BJ (cell line): ENCODE measurements around the gene NINJ2. TPM values are rescaled to one million over a fixed set of nuclear protein-coding genes. Genes with fewer than 3 reads are reported as not detected.

Experiments
- CTCF ChIA-PET: fragments of 350-600 bp; formaldehyde crosslinking; extraction: SDS; loops from one replicate; lab custom pipeline; 2021; ENCODE audit warnings: antibody characterized with exemption, inconsistent platforms; lab: Yijun Ruan, JAX
- POLR2A ChIA-PET: fragments of 300-600 bp; sonication (Branson Sonifier 250); formaldehyde crosslinking; extraction: SDS; loops from one replicate; lab custom pipeline; 2021; ENCODE audit warnings: antibody characterized with exemption; lab: Charles Lee
- DNase-seq: peaks from one replicate; pipeline ENCODE4 v3.0.0-alpha.2; 2011; ENCODE audit warnings: low read depth
- H3K27me3 ChIP-seq: 2 replicates; pipeline ENCODE4 v1.6.0; 2011; ENCODE audit warnings: low read length; ENCODE audit not compliant: control insufficient read depth, insufficient read depth
- H3K36me3 ChIP-seq: 2 replicates; pipeline ENCODE4 v1.5.1; 2011; ENCODE audit warnings: low read length; ENCODE audit not compliant: control insufficient read depth, insufficient read depth
- H3K4me3 ChIP-seq: 2 replicates; pipeline ENCODE4 v1.5.1; 2011; ENCODE audit warnings: low read depth, mild to moderate bottlenecking, control low read depth, low read length
- CTCF ChIP-seq: IDR thresholded peaks from 2 replicates; pipeline ENCODE4 v1.5.1; 2011; ENCODE audit warnings: low read depth, mild to moderate bottlenecking, control low read depth, inconsistent platforms, low read length, moderate library complexity; ENCODE audit not compliant: insufficient read depth
- polyA plus RNA-seq: library from polyadenylated mRNA; depleted of rRNA; stranded (reverse); fragments of >200 nt; gene quantifications from 2 replicates; pipeline ENCODE4 v1.2.3, GENCODE V29; 2011

The NINJ2 gene
- polyA plus RNA-seq, 1 experiment, result 0.32 TPM

- Histone ChIP-seq H3K27me3 (peaks cover 10% of the 10 kb centered on the region), H3K4me3 (no peak overlapping the region), H3K36me3 (no peaks in the 10 kb centered on the region)
- no peak for TF ChIP-seq CTCF
- no peak for DNase-seq
- ChIA-PET CTCF (interaction anchor here (5.6 to 8.4 kb wide), 2 partner anchors 91 to 105 kb away, joined by 33 to 77 read pairs; no protein-coding TSS in a partner anchor), POLR2A (no interaction called here)
Observed at GRCh38 chr12:545835-546234, 117.4 kb downstream of the NINJ2 start.

GRCh38 chr12:544941-545635 lies 118.2 kb downstream of the NINJ2 start:
- ChIA-PET CTCF (interaction anchor here (0.8 to 8.4 kb wide), 7 partner anchors 10 to 104 kb away, joined by 4 to 77 read pairs (median 5); no protein-coding TSS in a partner anchor), POLR2A (no interaction called here)
- no peak for DNase-seq
- Histone ChIP-seq H3K36me3 (no peaks in the 10 kb centered on the region), H3K27me3 (peaks cover 8% of the 10 kb centered on the region), H3K4me3 (no peak overlapping the region)
- no peak for TF ChIP-seq CTCF

GRCh38 chr12:544142-544541 lies 119.1 kb downstream of the NINJ2 start:
- CTCF ChIA-PET, result interaction anchor here (0.8 to 8.4 kb wide), 8 partner anchors 11 to 952 kb away, joined by 3 to 77 read pairs (median 4); no protein-coding TSS in a partner anchor
- Histone ChIP-seq H3K27me3 (peaks cover 5% of the 10 kb centered on the region), H3K36me3 (no peaks in the 10 kb centered on the region), H3K4me3 (no peak overlapping the region)
- no peak for DNase-seq
- POLR2A ChIA-PET, result no interaction called here
- no peak for TF ChIP-seq CTCF

- DNase-seq, result no peak
- TF ChIP-seq CTCF, result no peak
- CTCF ChIA-PET, result interaction anchor here (1.3 to 8.4 kb wide), 4 partner anchors 19 to 102 kb away, joined by 3 to 77 read pairs (median 22); no protein-coding TSS in a partner anchor
- H3K4me3 ChIP-seq, result no peak overlapping the region
- POLR2A ChIA-PET, result no interaction called here
- peaks cover 2% of the 10 kb centered on the region for H3K27me3 ChIP-seq
- H3K36me3 ChIP-seq, result no peaks in the 10 kb centered on the region
Observed at GRCh38 chr12:543114-543451, 120.2 kb downstream of the NINJ2 start.

- CTCF ChIA-PET, result interaction anchor here (1.3 to 8.4 kb wide), 4 partner anchors 18 to 101 kb away, joined by 3 to 77 read pairs (median 22); no protein-coding TSS in a partner anchor
- POLR2A ChIA-PET, result no interaction called here
- no peak for DNase-seq
- Histone ChIP-seq H3K27me3 (no peaks in the 10 kb centered on the region; the same call in none of the 2 replicates), H3K4me3 (no peak overlapping the region), H3K36me3 (no peaks in the 10 kb centered on the region)
- no peak for TF ChIP-seq CTCF
Observed at GRCh38 chr12:542395-543113, 120.7 kb downstream of the NINJ2 start.
